Ecto neural progenitor cell (in vitro differentiated cells): ENCODE measurements around the gene SLC25A21.

Experiments
- DNase-seq: peaks from one replicate; pipeline ENCODE4 v3.0.0-alpha.2; 2018; ENCODE audit warnings: low spot score

SLC25A21 gene

DNA sequence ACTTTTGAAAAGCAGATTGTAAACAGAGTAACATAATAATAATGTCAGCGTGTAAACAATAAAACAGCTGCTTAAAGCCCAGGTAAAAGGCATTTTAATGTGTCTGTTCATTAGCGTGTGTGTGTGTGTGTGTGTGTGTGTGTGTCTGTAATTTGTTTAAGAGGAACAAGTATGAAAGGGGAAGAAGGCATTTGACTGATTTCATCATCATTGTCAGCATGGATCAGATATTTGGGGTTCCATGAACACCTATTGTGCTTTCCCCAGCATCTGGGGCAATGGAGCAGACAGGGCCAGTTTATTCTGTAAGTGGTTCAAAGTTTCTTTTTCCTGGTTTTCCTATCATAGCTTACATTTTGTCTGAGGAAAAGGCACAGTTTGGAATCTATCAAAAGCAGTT, 28.9 kb downstream of the SLC25A21 start:
- DNase-seq: no peak

GRCh38 chr14:37142835-37143401, 29.5 kb downstream of the SLC25A21 start:
- DNase-seq: no peak

DNA sequence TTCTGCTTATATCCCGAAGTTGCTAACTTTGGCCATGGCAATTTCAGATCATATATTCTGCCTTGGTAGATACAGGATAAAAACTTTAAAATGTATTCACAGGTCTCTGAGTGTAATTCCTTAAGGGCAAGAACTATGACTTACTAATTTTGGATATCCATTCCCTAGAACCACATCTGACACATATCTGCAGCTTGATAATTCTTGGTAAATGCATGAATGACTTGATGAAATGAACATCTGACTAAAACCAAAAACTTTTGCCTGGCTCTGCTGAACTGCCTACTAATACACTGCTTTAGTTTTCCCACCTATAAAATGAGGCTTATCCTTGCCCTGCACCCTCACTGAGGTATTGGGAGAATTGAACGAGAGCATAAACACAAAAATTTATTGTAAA, 32.2 kb downstream of the SLC25A21 start:
- no peak for DNase-seq

- no peak for DNase-seq
Measured at GRCh38 chr14:37139710-37140109, 32.7 kb downstream of the SLC25A21 start.

- DNase-seq: no peak
Measured at GRCh38 chr14:37138898-37139297, 33.5 kb downstream of the SLC25A21 start.

GRCh38 chr14:37133284-37133913, 39.0 kb downstream of the SLC25A21 start:
- no peak for DNase-seq

- DNase-seq: no peak
Measured at GRCh38 chr14:37131205-37131604, 41.2 kb downstream of the SLC25A21 start.

- DNase-seq: no peak
Measured at GRCh38 chr14:37129047-37129446, 43.4 kb downstream of the SLC25A21 start.

DNA sequence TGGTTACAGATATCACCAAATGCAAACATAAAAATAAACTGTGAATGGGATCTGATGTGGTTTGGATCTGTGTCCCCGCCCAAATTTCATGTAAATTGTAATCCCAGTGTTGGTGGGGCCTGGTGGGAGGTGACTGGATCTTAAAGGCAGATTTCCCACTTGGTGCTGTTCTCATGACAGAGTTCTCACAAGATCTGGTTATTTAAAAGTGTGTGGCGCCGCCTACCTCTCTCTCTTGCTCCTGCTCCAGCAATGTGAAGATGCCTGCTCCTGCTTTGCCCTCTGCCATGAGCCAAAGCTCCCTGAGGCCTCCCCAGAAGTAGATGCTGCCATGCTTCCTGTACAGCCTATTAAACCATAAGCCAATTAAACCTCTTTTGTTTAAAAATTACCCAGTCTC, 47.8 kb downstream of the SLC25A21 start:
- peak; percentile 46 for DNase-seq

DNA sequence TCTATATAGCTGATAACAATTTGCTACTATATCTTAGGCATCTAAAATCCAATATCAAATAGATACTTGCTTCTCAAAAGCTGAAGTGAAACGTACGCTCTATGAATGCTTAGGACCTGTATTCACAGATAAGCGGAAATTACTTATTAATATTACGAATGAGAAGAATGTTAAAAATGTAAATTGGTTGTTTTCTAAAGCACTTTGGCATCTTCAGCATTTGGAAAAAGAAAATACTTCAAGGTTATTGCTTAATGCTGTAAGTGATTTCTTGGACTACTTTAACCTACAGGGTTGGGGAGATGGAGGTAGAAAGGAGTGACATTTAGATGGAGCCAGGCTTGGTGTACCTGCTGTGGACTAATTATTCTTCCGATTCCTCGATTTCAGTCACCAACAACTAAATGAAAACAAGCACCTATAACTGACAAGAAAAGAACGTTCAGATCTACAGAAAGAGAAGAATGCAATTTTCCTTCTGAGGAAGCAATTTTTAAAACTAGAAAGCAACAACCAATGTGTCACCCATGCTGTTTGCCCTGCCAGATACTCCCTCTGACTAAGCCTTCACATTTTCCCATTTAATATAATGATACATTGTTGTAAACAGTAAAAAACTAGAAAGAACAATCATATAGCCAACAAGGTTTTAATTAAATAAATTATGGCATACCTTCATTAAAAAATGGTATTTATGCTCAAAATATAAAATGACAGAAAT, 49.3 kb downstream of the SLC25A21 start:
- no peak for DNase-seq

DNA sequence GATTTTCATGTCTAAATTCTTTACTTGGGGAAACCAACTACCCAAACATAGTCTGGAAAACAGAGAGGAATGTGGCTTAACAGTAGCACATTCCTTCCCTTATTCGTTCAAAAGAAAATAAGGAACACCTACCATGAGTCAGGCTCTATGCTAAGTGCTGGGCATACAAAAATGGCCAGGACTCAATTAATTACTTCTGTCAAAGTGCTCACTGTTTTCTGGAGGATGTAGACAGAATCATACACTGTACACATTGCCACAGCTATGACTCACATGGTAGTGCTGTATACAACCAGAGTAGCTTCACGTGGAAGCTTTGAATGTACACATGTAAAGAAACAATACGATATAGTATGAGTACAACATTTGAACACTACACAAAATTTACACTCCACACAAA, 50.1 kb downstream of the SLC25A21 start:
- DNase-seq: no peak

DNA sequence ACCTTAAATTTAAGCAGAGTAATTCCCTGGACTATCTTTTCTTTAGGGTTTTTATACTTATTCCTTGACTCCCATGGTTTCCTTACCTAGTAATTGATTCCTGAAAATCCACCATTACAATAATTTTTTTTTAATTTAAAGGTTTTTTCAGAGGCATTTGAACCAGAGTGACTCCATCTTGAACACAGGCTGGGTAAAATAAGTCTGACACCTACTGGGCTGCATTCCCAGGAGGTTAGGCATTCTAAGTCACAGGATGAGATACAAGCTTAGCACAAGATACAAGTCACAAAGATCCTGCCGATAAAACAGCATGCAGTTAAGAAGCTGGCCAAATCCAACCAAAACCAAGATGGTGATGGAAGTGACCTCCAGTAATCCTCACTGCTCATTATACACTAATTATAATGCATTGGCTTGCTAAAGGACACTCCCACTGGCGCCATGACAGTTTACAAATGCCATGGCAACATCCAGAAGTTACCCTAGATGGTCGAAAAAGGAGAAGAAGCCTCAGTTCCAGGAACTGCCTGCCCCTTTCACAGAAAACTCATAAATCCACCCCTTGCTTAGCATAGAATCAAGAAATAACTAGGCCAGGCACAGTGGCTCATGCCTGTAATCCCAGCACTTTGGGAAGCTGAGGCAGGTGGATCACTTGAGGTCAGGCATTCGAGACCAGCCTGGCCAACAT, 53.6 kb downstream of the SLC25A21 start:
- no peak for DNase-seq

DNA sequence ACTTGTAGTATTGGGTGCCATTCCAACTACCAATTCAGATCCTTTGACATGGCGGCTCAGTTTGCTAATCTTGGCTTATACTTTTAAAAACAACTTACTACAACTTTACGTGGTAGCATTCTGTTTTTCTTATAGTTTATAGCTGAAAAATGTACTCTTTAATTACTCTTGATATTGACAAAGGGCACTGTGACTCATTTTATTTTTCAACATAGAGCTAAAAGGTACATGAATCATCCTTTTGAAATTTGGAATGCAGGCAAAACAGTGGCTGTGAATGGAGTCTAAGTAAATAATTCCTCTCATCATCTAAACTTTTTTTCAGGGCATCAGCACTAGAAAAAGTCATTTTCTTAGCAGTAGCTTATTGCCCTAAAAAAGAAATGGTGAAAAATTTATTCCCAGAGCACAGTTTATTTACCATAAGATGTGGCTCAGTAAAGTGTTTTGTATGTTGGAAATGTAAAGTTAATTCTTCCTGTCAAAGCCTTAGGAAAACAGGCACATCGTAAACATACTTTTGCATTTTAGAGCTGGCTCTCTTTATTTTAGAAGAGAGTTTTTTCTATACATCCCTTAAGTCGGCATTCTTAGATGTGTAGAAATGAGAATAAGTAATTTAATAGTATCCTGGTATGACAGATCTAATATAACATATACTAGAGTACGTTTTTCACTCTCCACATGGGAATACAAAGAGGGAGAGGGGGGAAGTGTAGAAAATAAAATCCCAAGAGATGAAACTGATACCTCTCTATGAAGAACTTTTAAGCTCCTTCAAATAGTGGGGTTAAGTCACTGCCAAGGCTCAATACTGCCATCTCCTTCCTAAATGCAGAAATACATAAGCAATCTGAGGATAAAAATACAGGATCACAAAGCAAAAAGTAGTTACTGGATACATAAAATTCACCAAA, 55.2 kb downstream of the SLC25A21 start:
- no peak for DNase-seq

DNA sequence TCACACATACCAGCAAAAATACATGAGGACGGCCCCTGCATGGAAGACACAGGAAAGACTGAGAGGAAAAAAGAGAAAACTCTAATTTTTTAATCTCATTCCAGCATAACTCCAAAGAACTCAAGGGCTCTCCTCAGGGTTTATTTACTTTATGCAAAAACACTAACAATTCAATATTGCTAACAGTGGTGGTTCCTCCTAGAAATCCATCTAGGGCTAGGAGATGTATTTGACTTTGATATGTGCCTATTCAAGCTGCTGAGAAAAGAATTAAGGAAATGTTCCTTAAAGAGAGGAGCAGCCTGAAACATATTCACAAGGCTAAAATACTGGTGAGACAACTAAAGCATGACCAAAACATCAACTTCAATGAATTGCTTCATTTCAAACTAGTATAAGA, 57.0 kb downstream of the SLC25A21 start:
- no peak for DNase-seq

DNA sequence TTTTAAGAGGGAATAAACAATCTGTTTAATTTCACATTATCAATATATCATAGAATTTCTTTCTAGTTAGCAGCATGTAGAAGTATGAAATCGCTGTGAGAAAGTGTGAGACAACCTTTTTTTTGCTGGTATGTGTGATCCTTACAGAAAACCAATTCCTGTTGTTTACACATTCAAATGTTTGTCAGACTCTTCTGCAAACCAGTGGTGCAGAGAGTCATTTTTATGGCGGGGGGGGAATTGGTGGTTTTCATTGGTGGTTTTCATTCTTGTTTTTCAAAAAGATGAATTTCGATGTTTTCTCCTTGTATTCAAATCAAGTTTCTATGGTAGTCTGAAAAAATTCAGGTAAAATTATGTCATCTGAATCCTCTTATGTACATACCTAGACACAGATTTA, 57.8 kb downstream of the SLC25A21 start:
- DNase-seq: no peak

DNA sequence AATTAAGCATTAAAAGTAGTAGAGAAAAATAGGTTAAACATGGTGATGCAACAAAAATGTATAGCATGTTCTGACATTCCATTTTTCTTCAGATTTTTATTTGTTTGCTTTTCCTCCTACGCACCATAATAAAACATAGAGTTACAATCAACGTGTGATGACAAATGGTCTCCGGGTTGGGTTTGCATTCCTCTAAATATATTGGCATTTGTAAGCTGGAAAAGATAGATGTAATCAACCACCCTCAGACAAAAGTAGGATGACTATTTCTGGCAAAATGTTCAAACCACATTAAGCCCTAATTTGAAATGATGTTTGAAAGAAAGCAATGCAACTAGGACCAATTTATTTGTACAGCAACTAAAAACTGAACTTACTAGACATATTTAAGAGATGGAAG, 58.4 kb downstream of the SLC25A21 start:
- DNase-seq: no peak

DNA sequence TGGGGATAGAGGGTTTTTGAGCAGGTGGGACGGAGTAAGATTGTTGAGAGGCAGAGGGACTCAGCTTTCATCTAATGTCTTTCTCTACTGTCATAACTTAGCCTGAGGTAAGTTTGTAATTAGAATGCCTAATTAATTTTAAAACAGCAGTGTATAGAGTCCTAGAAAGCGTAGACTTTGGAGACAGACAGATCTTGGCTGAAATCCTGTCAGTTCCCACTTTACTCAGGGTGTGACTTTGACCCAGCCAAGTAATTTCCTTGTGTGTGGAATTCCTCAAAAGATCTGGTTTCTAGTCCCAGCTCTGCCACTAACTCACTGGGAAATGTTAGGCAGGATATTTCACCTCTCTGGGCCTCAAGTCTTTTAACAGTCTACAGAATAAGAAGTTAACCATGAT, 74.3 kb downstream of the SLC25A21 start:
- DNase-seq: no peak

GRCh38 chr14:37094502-37094901, 77.9 kb downstream of the SLC25A21 start:
- no peak for DNase-seq

DNA sequence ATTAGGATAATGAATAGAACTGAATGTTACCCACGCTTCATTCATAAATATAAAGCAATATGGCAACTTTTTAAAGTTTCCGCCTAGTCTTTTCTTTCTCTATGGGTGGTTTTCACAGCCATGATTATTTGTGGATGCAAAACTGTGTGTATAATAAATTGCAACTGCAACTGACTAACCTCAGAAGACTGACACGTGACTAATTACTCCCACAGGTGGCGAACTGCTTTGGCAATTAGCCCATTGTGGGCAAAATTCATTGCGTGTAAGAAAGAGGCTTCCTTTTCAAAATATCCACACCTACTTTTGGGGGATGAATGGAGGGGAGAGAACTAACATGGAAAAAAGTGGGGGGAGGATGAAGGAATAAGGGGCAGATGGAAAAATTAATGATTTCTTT, 79.0 kb downstream of the SLC25A21 start:
- no peak for DNase-seq

GRCh38 chr14:37091651-37092050, 80.8 kb downstream of the SLC25A21 start:
- DNase-seq: no peak

GRCh38 chr14:37090026-37090425, 82.4 kb downstream of the SLC25A21 start:
- DNase-seq: no peak

DNA sequence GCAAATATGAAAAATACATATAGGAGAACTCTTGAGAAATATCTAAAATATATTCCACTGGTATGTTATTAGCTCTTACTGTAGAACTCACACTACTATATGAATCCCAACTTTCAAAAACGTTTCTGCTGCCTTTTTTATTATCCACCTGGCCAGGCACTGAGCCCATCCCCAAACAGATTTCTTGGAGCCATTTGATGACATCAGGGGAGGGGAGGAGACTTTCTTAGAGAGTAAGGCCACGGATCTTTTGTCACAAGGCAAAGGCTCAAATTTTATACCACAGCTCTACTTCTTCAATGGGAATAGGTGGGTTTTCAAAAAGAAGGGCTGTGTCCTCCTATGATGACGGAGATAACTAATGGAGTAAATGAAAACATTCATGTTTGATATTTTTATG, 83.0 kb downstream of the SLC25A21 start:
- no peak for DNase-seq
